ENCODE data around the gene ATP2A2.
"Not testable (repeated sequence)": the region's sequence is repeated elsewhere in the genome, so short reads cannot be mapped to it uniquely, and the experiment has no call there.

The ATP2A2 gene

DNA sequence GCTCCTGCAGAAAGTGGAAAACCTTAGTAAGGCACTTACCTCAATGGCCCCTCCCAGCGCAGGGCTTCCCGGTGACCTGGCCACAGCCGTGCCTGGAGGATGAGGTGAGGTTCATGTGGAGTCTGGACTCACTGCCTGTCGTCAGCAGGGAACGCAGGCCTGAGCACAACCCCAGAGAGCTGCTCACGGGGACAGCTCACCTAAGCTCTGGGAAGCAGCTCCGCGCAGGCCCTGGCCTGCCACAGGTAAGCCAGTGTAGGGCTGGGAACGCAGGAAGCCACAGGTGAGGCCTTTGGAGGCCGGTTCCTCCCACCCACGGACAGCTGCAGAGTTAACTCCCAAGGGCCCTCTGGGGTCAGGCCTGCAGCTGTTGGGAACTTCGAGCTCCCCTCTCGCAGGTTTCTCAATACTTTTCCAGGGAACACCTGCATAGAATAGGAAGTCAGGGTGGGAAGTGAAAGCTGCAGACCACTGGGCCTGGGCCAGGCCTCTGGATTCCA lies 89.7 kb downstream of the ATP2A2 start:
- DNase-seq = no peak

DNA sequence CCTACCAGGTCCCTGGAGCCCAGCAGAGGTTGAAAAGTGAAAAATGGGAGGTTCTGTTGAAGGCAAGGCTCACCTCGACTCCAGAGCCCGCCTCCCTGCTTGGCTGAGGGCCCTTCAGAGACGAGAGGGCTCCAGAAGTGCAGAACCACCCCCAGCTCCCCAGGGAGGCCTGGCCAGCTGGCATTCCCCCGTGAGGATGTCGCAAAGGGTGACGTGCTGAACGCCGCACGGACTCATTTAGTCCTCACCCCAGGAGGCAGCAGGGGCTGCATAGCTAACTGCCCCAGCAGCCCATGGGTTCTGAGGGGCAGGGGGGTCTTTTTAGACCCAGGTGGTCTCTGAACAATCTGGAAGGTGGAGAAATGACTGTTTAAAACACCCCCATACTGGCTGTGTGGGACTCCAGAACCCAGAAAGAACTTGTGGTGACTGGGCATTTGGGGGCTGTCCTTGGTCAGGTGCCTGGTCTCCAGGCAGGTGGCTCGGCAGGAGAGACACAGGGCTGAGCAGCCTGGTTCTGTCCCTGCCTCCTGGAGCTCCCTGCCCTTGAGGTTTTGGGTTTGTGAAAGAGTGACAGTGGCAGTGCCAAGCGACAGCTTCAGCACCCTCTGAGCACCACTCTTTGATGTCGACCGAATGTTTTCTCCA lies 90.5 kb downstream of the ATP2A2 start:
- DNase-seq = no peak

DNA sequence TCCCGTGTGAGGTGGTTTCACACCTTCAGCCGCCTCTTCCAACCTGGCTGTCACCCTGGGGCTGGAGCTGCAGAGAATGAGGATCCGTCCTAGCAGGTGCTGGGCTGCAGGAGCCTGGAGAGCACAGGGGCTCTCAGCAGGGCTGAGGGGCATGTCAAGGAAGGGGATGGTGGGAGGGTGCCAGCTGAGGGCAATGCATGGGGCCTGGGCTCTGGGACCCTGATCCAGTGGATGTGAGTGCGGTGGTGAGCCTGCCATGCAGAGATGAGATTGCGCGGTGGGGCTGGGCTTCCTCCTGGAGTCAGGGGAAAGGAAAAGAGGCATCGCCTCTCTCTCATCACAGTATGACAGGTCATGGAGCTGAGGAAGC lies 91.0 kb downstream of the ATP2A2 start:
- DNase-seq = no peak

DNA sequence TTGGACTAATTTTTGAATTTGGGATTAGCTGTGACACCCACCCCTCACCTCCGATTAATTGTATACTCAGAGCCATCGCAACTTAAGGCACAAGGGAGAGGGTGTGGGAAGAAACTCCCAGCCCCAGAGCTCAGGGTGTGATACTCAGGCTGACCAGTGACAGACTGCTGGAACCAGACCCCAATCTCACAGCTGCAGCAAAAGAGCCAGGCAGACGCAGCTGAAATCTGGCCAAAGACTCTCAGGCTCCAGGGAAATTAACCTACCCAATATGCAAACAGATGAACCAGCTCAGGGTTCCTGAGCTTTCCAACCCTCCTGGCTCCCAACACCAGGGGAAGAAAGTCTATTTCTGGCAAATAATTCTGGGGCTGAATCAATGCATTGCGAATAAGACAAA lies 92.0 kb downstream of the ATP2A2 start:
- DNase-seq = no peak

DNA sequence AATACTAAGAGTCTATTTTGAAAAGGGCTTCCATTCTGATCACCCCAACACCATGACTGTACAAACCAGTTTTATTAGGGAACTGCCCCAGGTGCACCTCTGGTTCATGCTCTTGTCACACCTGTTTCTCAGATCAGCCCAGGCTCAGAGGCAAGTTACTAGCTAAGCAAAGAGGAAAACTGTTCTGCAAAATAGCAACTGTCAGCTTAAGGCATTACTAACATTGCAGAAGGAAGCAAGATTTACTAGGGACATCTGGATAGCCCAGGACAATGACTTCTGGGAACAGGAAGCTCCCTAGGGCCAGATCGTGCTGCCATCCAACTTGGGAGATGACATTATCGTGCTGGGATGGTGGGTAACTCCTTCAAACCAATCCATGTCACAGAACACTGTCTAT lies 92.4 kb downstream of the ATP2A2 start:
- DNase-seq = no peak

DNA sequence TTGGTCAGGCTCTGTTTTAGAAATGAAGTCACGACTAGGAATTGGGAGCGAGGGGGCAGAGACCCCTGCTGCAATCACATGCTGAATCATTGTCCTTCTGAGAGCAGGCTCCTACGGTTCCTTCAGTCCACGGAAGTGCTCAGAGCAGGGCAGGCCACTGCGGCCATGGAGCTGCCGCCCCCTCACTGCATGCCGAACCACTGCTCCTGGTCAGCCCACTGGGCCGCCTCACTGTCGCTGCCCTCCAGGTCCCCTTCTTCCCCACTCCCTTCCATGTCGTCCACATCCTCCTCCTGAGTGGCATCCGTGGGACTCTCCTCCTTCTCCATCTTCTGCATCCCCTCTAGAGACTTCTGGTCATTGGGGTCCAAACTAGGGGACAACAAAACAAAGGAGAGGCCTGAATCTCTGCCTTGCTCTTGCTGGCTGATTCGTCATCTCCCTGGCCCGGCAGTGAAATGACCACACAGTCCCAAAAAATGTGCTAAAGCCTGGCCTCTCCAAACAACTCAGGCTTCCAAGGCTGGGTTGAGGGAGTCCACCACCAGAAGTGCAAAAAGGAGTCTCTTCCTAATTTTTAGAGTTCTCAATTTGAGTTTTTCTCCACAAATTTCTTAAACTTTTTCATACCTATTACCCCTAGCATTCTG lies 93.0 kb downstream of the ATP2A2 start:
- no peak for DNase-seq

DNA sequence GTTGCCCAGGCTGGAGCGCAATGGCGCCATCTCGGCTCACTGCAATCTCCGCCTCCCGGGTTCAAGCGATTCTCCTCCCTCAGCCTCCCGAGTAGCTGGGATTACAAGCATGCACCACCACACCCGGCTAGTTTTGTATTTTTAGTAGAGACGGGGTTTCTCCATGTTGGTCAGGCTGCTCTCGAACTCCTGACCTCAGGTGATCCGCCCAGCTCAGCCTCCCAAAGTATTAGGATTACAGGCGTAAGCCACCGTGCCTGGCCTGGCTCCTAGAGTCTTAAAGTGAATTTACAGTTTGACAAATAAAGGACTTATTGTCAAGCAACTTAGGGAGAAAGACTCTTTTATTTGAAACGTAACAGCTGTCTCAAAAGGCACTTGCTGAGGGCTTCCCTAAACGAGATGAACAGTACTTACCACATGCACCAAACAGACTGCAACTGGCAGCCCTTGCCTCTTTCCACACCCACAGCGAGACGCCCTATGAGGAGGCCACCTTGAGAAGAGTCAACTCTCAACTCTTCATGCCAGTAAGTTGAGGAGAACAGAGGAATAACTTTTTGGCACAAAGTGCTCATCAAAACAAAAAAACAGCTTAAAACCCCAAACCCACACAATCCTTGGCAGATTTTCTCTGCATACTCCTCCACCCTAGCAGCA lies 97.2 kb downstream of the ATP2A2 start:
- not testable (repeated sequence) for DNase-seq

DNA sequence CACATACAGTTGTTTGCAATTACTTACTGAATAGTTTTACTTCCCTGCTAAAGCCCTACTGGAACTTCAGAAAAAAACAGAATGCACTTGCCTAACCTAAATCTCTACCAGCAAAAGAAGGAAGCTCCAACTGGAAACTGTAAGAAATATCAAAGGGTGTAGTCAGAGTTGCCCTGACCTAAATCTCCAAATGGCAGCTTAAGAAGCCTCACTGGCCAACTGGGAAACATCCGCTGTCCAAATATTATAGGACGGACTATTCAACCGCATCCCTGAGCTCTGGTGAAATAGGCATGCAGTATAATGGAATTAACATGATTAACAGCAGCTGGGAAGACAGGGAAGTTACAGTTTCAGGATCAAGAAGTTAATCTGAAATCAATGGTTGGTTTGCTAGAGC lies 98.2 kb downstream of the ATP2A2 start:
- DNase-seq = no peak

DNA sequence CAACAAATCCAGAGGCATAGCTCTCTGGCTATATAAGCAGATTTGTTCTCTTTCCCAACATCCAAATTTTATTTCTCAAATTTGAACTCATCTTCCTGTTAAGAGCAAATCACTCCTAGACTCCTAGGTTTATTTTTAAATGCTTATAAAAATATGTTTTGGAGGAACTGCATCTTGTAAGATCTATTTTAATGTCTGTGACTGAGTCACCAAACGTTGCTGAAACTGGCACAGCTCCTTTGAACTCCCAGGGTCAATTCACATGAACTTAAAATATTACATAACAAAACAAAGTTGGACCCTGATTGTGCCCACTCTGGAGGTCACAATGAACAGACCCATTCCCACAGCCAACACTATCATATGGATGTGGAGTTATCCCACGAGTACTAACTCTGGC lies 98.6 kb downstream of the ATP2A2 start:
- no peak for DNase-seq

DNA sequence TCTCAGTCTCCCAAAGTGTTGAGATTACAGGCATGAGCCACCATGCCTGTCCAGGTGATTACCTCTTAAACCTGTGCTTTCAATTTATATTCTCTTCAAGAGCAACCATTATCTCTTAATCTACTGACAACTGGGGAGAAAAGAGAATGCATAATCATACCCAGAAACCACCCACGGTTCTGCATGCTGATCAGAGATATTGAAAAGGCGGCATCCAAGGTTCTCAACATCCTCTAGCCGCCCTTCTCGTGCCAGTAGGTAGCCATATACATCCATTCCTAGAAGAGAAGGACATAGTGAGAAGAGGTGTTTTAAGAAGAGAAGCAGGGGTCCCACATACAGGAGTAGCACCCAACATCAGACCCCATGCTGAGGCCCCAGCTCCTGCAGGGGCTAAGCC lies 101.6 kb downstream of the ATP2A2 start:
- peak; percentile 46 for DNase-seq

Data from activated CD4-positive, alpha-beta T cell treated with anti-CD3 and anti-CD28 coated beads, Interleukin-2, amount 50 U/mL, for 16 hours (primary cell).